ENCODE measurements around the gene AP5S1.

- TF ChIP-seq, protein P1, sequence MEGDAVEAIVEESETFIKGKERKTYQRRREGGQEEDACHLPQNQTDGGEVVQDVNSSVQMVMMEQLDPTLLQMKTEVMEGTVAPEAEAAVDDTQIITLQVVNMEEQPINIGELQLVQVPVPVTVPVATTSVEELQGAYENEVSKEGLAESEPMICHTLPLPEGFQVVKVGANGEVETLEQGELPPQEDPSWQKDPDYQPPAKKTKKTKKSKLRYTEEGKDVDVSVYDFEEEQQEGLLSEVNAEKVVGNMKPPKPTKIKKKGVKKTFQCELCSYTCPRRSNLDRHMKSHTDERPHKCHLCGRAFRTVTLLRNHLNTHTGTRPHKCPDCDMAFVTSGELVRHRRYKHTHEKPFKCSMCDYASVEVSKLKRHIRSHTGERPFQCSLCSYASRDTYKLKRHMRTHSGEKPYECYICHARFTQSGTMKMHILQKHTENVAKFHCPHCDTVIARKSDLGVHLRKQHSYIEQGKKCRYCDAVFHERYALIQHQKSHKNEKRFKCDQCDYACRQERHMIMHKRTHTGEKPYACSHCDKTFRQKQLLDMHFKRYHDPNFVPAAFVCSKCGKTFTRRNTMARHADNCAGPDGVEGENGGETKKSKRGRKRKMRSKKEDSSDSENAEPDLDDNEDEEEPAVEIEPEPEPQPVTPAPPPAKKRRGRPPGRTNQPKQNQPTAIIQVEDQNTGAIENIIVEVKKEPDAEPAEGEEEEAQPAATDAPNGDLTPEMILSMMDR (conservative IDR thresholded peaks at IDR 0.05 in 1 of 2, IDR thresholded peaks at IDR 0.05 in 1 of 2; ENCODE audit: low read depth in 1 of 2, low read length in 2 of 2): no peak
- TF ChIP-seq EZH2 (IDR thresholded peaks at IDR 0.05; ENCODE audit: low read length, missing control alignments): no peak
These were observed 19.0 kb downstream of the AP5S1 start for GRCh38 chr20:3839328-3839727.

All from fibroblast of lung (primary cell).